ENCODE data around the gene FAM240A.

- TF ChIP-seq CTCF (IDR thresholded peaks at IDR 0.05) (no peak), ZFX (IDR thresholded peaks at IDR 0.05; ENCODE audit: borderline replicate concordance) (no peak)
These were observed 3.7 kb downstream of the FAM240A start for GRCh38 chr3:46615976-46616375.
